Left kidney (tissue), 8 donors: Measurements from ENCODE around the gene HOXB13. TPM values are rescaled to one million over a fixed set of nuclear protein-coding genes. Genes with fewer than 3 reads are reported as not detected.

Experiments used
- DNase-seq: peaks from one replicate; pipeline ENCODE4 v3.0.0-alpha.2; 2013
- long read RNA-seq, 8 donors: transcript quantifications; one replicate each; lab custom pipeline, GENCODE V29; 2026
- polyA plus RNA-seq: library from polyadenylated mRNA; unstranded; fragments of 120-200 nt; gene quantifications from one replicate; pipeline ENCODE4 v1.2.1, GENCODE V29; 2013; ENCODE audit not compliant: insufficient read length

Gene HOXB13
- polyA plus RNA-seq: not detected
- long read RNA-seq, donor 1: 0 reads
- long read RNA-seq, donor 2: 0 reads
- long read RNA-seq, donor 3: 0 reads
- long read RNA-seq, donor 4: 0 reads
- long read RNA-seq, donor 5: 0 reads
- long read RNA-seq, donor 6: 0 reads
- long read RNA-seq, donor 7: 0 reads
- long read RNA-seq, donor 8: 0 reads

DNA sequence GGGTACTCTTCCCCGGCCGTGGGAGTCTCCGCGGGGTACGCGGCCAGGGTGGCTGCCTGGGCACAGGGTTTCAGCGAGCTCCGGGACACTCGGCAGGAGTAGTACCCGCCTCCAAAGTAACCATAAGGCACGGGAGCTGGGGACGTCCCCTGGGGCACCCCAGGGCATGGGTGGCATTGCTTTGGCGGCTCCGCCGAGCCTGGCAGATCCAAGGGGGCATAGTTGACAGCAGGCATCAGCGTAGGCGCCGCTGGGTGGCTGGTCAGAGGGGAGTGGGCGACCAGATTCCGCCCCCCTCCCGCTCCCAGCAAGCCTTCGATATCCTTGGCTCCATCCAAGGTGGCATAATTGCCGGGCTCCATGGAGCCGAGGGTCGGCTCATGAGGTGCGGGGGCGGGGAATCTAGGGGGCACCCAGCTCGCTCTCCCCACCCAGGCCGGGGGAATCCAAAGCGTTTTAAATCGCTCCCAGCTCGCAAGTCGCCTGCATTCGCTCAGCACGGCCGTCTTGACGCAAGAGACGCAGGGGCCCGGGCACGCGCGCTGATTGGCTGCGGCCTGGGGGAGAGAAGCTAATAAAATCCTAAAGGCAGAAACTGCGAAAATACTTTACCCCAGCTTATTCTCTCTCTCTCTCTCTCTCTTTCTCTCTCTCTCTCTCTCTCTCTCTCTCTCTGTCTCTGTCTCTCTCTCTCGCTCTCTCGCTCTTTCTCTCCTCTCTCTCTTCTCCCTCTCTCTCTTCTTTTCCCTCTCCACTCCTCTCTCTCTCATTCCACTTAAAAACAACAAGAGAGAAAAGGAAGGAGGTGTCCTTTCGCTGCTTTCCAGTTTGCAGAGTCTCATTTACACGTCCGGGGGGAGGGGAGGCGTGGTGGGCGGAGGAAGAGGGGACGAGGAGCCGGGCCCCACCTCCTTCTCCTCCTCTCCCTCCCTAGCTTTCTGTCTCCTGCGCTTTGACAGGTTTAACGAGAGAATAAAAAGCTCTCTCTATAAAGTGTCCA is at the start of gene HOXB13:
HOXB13 (minus strand) TSS at position 519 of the 1,000 bp plus-strand sequence; CDS start at position 362, 157 bp downstream.
- no peak for DNase-seq

DNA sequence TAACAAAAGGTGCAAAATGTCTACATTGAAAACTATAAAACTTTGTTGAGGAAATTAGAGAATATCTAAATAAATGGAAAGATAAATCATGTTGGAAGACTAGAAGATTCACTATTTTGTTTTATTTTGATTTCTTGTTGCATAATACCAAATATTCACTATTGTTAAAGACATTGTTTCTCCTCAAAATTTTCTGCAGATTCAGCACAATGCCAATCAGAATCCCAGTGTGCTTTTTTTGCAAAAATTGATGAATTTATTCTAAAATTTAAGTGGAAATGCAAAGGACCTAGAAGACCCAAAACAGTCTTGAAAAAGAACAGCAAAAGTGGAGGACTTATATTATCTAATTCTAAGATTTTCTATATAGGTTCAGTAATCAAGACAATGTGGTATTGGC is 48.1 kb upstream of the HOXB13 start:
- DNase-seq: no peak

DNA sequence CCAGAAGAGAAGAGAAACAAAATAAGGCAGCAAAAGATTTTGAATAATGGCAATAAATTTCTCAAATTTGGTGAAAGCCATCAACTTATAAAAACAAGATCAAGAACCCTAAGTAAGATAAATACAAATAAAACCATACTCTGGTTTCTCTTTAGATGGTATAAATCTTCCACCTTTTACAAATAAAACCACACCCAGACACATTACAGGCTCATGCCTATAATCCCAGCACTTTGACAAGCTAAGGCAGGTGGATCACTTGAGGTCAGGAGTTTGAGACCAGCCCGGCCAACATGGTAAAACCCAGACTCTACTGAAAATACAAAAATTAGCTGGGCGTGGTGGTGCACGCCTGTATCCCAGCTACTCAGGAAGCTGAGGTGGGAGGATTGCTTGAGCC is 44.7 kb upstream of the HOXB13 start:
- DNase-seq: no peak

DNA sequence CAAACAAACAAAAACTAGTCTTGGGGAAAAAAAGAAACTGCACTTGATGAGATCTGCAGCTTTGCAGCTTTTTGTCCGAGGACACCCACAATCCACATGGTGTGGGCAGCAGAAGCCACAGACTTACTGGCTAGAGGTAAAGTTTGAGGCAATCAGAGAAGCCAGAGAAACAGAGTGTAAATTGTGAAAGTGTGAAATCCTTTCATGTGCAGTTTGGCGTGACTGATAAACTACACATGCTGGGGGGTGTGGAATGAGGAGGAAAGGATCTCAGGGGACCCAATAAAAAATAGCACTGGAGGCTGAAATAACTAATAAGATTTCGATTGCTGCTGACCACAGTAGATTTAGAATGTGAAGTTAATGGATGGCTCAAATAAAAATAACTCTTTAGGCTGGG is 42.4 kb upstream of the HOXB13 start:
- DNase-seq: no peak

DNA sequence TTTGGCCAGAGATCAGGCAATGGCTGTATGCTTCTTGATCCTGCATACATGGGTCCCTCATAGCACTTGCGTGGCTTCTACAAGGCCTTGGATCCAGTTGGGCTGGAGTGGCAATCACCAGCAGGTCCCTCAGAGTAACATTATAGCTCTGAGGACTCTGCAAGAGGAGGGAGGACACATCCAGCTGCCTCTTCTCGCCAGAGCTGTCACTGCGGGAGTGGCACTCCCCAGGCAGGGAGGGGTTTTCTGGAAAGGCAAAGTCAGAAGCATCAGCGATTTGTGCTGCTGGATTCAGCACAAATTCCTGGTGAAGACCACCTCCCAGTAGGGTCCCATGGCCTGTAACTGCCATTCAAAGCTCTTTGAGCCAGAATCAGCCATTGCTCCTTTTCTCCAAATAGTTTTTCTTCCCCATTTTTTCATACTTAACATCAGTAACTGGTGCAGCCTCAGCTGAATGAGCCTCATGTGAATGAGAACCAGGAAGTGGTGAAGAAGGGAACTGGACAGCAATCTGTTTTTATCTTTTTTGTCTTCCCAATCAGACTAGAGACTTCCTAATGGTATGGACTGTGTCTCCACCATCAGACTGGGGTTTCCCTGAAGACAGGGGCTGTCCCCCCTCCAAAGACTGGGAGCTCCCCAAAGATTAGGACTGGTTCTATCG is 40.6 kb upstream of the HOXB13 start:
- no peak for DNase-seq

DNA sequence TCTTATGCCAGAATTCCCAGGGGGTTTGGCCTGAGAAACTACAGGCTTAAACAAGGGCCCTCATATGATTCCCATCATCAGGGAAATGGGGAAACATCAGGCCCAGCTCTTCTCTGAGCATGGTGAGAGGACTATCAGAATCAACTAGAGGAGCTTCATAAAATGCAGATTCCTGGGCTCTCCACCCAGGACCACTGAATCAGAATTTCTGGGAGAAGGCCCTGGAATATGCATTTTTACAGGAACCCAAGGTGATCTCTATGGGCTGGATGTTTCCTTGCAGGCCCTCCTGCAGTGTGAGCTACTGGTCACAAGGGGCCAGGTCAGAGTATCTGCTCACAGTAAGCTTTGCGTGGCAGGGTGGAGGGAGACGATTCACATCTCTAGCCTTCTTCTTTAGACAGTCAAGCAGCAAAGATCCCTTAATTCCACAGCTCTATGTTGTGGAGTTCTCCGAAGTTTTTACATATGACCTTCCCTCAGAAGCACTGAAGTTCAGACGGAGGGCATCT is 38.8 kb upstream of the HOXB13 start:
- DNase-seq: no peak

DNA sequence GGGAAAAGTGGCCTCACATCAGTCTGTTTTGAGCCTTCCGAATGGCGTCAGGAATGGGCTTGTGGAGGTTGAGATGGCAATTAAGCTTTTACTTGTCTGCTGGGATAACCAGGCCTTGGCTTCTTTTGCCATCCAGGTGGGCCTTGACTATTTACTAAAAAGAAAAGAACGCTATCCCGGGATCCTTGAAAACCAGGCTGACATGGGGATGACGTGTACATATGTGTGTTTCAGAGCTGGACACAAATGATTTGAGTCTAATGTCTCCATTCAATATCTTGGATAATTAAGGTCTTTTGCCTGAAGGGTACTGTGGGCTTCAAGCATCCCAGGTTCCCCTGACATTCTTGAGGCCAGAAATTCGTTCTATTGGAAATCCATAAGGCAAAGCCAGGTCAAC is 32.6 kb upstream of the HOXB13 start:
- DNase-seq: no peak

DNA sequence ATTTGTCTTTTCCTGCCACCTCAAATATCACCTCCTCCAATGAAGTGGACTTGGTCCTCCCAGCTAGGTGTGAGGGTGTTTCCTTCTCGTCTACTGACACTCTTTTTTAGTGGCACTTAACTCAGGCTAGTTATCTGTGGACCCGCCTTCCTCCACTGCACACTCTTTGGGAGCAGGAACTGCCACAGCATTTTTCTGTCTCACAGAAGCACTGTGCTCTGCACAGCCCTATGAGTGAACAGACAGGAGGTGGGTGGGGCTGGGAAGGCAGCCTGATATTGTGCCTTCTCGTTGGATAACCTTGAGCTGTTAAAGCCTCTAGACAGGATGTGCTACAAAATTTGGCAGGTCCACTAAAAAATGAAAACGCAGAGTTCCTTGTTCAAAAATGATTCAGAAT is 31.9 kb upstream of the HOXB13 start:
- DNase-seq: no peak

DNA sequence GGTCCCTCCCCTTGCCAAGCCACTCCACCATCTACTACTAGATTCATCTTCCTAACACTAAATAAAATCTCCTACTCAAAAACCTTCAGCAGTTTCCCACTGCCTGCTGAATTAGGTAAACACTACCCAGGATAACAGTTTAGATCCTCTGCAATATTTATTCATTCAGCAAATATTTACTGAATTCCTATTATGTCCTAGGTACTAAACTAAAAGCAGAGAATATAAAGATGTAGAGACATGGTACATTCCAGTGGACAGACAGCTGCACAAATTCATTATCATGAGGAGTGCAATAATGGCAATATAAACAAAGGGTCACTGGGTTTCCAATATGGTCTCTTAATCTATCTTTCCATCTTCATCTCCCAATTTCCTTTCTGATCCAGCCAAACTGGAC is 30.7 kb upstream of the HOXB13 start:
- DNase-seq: no peak

DNA sequence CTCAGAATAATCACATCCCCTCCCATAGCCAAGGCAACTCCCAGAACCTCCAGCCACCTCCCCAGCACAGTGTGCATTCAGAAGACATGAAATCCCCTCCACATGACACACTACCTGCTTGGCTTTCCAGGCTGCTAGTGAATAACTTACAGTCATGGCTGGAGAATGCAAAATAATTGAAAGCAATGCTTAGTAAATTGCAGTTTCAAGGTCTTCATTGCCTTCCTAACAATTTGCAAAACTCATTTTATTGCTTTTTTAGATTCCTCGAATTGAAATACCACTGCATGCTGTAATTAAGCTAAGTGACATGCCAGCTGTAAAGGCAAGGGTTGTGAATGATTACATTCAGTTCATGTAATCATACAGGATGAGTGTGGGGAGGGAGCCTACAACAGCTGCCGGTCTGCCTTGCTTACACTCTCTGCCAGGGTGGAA is 29.0 kb upstream of the HOXB13 start:
- no peak for DNase-seq

DNA sequence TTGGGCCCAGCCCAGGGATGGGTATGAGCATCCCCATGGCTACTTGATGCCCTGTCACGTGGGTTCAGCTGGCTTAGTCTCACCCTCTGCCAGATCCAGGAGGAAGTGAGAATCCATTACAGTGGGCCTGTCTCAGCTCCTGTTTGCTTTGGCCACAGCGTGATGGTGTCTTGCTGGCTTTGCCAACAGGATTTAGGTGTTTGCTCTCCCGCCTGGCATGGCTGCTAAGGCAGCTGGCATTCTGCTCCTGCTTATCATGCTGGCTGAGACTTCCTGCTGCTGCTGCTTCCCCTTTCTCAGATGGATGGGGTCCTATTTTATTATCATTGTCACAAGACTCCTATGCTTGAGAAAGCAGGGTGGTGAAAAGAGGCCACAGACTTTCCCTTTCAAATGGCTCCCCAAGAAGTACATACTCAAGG is 28.3 kb upstream of the HOXB13 start:
- DNase-seq: no peak

DNA sequence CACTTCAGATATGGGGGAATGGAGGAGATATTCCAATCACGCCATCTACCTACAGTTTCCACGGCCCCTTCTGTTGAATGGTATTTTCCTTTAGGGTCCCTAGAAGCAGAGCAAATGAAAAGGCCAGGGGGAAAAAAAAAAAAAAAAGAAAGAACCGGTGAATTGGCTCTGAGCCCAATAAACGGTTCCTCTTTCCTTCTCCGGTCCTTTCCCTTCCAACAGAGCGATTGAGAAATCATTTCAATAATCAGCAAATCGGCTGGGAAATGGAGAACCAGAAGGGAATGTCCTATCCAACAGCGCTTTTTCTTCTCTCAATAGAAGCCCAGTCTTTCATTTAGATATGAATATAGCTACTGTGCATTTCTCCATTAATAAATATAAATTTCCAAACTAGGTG is 26.8 kb upstream of the HOXB13 start:
- DNase-seq: no peak

DNA sequence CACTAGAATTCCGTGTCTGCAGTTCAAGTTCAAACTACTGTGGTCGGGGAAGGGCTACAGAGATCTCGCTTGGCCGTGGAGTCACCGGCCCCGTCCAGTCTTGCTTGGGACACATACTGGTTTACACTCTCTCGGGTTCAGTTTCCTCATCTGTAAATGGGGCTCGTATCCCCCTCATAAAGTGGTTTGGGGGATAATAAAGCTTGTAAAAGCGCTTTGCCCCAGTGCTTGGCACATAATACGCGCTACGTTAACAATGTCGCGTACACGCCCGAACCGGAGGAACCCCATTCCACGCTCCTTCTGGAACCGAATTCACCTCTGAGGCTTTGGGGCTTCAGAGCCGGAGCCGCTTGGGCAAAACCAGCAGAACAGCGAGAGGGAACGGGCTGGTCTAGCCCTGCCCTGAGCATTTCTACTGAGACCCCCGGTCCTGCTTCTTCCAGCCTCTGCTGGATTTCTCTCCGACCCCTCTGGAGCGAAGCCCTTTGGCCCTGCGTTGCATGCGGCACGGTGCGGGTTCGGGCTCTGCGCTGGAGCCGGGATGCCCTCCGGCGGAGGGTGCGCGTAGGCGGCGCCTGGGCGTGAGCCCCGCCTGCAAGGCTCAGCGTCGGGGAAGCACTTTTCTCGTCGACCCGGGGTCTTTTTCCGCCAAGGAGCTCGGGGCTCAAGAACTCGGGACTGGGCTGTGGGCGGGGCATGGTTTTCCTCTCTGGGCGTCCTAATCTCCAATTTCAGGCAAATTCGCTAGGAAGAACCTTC is 26.1 kb upstream of the HOXB13 start:
- DNase-seq: no peak

DNA sequence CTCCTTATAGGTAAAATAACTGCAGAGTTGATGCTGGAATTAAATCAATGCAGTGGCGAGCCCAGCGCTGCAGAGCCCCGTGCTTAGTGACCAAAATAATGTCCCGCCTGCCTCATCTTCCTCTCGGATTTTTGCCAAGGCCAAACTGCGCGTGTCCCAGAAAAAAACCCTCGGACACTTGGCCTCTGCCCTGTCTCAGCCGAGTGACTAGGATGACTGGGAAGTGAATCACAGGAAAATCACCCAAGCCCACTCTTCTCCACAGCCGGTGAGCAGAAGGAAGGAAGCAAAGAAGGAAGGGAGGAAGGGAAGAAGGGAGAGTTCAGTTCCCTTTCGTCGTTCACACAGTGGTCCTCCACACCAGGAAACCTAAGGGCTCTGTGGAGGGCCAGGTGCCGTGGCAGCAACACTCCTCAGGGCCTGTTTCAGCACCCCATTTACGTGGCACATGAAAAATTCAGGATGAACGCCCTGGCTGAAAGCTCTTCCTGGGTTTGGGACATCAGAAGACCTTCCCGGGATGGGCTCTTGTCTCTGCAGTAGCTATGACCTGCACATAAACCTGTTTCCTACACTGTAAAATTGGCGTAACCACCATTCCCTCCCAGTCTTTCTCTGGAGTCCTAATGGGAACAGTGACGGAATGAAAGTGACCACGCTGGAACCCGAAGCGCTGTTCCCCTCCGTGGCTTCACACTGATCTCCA is 25.4 kb upstream of the HOXB13 start:
- DNase-seq: no peak

DNA sequence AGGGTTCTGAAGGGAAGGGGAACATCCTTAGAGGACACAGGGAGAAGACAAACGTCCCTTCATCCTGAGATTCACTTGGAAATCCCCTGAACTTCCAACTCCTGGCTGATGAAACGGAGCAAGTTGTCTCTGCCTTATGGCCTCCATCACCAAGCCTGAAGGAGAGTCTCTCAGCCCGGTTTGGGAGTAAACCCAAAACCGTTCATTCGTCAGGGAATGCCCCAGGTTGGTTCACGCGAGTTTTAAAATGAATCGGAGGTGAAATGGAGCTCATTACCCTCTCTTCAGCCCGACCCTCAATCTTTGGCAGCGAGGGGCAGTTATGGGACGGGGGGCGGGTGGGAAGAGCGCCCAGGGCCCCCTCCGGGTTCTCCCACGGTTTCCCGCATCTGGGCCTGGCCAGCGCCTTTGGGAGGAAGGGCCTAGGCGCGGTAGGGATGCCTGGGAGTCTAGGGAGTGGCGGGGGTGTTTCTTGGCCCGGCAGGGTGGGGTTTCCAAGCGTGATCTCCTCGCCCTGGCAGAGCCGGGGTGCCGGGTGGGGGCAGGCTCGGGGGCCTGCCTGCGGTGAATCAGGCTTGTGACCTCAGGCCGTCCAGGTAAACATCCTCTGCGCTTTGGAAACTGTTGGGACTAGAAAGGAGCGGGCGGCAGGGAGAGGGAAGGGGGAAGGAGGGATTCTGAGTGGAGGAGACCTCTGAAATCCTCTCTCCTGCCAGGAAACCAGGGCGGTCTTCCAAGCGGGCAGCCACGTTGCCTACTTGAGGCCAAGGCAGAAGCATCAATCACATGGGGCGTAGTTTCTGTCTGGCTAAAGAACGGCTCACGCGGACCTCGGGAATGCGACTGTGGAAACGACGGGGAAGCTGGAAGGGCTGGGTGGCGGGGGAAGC is 24.1 kb upstream of the HOXB13 start:
- no peak for DNase-seq

DNA sequence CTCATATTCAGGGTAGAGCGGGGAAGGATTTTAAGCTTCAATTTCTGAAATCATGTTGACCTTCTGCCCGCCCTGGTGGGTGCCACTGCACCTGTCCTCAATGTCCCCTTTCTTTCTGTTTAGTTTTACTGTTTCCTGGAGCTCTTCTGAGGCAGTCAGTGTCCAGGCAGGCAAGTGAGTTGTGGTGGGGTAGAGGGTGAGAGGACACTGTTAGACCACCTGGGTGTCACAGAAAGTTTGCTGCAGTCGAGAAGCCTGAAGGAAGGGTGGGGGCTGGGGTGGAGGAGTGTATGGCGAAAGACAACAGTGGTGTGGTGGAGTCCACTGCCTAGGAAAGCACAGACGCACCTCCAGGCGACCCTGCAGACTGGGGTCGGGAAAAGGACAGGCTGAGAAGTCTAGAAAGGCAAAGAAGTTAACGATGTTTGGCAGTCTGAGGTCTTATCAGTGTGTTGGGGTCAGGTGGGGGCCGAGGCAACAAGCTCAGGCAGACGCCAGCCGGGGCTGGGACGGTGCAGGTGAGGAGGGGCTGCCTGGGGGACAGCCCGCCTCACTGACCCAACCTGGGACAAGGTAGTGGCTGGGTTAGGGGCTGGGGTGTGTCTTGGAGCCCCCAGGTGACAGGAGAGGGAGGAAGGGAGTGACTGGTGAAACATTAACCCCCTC is 23.3 kb upstream of the HOXB13 start:
- no peak for DNase-seq

DNA sequence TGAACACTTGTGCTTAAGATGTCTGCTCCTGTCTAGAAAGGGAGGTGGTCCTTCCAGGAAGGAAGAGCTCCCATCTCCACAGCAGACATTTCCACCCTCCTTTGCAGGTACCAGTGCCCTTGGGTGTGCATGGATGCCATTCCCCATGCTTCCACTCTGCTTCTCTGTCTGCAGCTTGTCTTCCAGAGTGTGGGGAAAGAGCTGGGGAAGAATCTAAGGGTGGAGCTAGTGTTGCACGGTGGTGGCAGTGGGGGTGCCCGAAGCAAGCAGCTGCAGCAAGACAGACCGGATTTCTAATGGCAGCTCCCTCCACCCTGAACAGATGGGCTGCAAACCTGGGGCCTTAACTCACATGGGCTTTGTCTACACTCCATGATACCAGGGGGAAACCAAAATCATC is 22.6 kb upstream of the HOXB13 start:
- no peak for DNase-seq

DNA sequence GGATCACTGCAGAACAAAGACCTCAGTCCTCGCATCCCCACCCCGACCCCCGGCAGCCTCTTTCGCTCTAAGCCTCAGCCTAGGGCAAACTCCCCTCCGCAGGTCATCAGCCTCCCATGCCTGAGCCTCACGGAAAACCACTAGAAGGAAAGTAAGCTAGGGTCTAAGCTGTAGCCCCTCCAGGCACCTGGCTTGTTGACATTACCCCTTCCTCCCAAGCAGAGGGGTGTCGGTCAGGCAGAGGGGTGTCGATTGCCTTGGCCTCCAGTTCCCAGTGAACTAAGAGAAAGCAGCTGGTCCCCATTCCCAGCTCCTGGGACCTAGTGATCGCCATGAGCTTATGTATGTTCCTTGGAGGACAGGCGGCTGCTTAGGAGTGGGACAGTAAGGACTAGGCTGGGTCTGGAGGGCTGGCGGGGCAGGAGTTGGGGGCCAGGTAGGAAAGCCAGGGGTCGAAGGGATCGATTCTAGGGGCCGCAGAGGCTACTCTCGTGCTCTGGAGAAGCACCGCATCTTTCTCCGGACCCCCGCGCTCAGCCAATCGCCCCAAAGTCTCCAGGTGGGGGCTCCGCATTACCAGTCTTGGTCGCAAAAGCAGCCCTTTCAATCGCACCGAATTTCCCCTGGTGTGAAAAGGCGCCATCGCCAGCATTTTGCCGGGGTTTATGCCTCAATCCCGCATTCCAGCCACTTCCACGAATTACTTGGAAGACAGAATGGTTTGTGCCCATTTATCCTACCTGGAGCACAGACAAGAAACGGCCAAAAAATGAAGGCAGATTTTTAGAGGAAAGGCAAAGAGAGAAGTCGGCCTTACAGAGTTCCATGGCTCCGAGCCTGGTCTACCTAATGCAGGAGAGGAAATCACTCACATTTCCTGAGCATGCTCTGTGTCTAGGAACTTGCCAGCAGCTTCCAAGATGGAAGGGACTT is 21.3 kb upstream of the HOXB13 start:
- no peak for DNase-seq
